Putamen (tissue), 1 donor: ENCODE data around the gene TNIP3.
"Not testable (repeated sequence)": the region's sequence is repeated elsewhere in the genome, so short reads cannot be mapped to it uniquely, and the experiment has no call there.

ENCODE experiments used
- DNase-seq: peaks from one replicate; pipeline ENCODE4 v3.0.0-alpha.2; 2016; ENCODE audit warnings: low spot score

The TNIP3 gene

DNA sequence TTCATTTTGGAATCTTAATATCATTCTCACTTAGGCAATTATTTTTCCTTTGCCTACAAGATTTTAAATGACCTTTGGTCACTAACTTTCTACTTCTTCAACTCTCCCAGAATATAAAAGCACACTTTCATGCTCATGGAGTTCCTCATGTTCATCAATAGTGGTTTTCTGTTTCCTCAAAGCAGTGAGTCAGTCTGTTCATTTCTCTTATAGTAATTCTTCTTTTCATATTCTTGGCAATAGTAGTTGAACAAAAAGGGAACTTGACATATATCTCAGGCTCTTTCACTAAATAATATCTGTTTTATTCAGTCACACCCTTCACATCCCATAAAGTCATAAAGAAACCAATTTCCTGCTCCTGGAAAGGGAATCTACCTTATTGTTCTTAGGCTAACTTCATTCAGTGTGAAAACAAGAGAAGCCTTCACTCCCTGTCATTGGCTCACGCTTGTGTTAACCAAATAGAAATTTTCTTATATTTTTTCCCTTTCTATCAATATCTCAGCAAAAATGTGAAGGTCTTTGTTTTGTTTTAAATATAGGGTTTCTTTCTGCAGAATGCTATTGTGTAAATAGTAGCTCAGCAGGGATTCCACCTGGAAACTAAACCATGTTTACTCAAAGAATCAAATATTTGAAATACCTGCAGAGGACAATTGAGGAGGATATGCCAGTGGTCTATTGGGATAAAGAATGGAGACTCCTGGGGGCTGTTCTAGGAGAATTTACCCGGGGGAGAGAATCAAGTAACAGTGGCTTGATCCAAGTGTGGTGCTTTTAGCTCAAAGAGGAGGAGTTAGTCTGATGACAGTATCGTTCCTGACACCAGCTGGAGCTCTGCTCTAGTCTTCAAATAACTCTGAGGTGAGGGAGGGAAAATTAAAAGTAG, 13.4 kb upstream of the TNIP3 start:
- no peak for DNase-seq

DNA sequence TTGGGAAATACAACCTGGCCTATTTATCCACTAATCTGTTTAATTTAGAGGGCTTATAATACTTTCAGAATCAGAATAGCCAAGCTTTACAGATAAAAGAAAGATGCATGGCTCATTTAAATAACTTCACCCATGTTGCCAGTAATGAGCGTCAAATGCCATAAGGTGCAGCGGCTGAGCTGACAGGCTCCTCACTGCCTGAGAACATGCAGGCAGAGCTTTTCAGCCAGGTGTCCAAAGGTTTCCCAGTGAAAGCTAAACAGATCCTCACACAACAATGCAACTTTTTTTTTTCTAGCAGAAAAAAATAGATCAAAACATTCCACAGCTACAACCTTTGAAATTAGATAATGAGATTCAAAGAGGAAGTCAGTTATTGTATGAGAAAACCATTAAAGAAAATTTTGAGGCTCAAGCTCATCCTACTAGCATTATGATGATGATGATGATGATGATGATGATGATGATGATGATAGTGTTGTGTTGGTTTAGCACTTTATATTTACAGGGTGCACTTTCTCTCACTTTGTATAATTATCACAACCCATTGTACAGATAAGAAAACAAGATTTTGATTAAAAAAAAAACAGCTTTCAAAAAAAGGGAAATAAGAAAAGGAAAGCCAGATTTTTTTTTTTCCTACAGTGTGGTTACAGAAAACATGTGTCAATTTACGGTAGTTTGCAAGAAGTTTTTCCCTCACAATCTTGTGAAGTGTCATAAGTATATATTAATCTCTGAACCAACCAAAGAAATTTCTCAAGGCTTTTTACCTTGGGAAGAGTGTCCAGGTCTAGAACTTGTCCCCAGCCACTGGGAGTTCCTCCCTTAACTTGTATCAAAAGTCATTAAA, 12.2 kb upstream of the TNIP3 start:
- DNase-seq, result no peak

DNA sequence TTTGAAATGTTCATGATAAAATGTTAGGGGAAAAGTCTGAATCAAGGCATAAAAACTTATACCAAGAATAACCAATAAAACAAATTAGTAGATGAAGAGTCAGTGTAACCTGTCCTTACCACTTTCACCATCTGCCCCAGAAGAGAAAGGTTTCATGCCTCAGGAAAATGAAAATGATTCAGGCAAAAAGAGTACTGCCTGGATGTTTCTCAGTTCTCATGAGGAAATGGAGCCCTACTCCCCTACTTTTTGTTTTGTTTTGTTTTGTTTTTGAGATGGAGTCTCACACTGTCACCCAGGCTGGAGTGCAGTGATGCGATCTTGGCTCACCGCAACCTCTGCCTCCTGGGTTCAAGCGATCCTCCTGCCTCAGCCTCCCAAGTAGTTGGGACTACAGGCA, 7.4 kb upstream of the TNIP3 start:
- not testable (repeated sequence) for DNase-seq

DNA sequence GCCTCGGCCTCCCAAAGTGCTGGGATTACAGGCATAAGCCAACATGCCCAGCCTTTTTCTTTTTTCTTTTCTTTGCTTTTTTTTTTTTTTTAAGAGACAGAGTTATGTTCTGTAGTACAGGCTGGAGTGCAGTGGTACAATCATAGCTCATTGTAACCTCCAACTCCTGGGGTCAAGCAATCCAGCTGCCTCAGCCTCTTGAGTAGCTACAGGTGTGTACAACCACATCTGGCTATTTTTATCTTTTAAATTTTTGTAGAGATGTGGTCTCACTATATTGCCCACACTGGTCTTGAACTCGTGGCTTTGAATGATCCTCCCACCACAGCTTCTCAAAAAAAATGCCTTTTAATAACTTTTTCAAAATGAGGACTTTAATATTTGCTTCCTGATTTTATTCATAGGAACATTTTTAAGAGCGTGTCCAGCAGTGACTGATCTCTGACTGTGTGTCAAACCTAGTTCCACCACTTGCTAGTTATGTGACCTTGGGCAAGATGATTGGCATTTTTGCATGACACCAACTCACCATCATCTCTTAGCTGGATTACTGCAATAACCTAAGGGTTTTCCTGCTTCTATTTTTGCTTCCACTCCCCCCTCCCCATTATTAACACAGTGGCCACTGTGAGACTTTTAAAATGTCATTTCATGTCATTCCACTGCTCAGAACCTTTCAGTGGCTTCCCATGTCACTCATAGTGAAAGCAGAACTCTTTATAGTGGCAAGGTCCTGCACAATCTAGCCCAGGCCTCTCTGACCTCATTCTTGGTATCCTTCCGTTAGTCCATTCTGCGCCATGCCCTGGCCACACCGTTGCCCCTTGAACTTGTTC, 4.5 kb upstream of the TNIP3 start:
- no peak for DNase-seq

DNA sequence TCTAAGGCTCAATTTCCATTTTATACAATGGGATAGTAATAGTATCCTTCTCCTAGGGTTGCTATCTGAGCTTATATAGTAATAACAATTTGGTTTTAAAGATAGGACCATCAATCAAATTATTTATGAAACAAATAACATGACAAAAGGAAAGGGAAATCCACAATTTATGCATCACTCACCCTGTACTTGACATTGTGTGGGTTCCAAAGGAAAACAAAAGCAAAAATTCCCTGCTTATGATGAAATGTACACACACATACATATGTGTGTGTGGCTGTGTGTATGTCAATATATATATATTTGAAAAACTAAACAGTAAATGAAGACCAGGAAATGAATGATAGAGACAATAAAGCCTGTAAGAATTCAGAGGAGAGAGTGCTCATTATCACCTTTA, 2.9 kb upstream of the TNIP3 start:
- DNase-seq, result no peak

DNA sequence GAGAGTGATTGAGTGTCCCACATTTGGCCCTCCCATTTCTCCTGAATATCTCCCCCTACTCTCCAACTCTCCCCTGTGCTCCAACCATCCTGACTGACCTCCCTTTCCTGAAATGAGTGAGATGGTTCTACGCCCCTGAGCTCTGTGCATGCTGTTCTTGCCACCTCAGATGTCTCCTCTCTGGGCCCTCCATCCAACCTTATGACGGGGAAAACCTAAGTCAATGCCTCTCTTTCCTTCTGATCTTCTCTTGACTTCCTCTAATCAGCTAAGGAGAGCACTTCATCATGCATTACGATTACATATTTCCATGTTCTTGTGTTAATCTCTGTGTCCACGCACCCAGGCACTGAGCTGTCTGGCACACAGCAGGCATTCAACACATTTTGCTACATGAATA, 1.1 kb upstream of the TNIP3 start:
- no peak for DNase-seq

DNA sequence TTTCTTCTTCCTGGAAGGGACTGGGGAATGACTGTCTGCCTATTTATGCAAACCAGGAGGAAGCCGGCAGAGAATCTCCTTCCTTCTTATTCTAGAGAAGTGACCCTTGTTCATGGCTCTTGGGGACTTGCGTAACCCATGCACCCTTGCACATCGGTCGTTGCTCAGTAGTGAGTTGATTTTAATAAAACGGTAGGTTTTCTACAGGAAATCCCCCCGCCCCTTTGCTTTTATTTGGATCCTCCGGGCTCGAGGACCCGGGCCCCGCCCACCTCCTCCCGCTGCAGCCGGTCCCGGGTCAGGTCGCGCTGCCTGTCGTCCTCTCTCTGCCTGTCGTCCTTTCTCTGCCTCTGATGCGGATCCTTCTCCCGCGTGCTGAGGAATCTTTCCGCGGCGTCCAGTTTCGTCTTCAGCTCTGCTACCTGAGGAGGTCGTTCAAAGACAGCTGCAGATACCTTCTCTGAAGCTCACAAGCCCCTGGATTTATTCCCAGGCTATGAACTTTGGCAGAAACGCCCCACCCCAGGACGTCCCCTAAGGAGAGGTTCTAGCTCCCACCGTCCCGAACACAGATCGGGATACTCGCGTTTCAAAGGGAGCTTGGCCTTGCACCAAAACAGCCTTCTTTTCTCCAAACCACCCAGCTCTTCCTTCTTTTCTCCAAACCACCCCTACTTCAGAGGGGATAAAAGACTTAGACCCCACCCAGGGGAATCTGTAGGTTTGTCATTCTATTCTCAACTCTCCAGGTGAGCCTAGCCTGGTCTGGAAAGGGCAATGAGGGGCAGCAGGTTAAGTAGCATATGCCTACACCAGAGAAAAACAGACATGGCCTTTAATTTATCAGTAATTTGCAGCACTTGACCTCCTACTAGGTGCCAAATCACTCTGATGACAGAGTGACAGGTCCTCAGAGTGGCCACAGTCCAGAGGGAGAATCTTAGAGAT, 7.0 kb downstream of the TNIP3 start:
- DNase-seq, result no peak

DNA sequence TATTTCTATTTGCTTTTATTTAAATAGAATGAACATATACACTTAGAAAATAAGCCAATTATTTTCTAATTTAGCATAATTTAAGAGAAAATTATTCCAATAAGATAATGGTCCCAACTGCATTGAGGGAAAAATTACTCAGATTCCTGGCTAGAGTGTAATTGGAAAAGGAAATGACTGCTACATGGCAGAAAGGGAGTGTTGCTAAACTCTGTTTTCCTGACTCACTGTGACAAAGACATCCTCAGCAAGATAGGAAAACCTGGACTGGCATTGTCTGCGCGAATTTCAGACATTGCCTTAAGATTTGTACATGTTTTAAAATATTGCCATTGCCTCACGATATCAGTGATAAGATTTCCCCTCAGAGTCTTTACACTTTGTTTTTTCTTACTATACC, 8.2 kb downstream of the TNIP3 start:
- DNase-seq, result no peak

DNA sequence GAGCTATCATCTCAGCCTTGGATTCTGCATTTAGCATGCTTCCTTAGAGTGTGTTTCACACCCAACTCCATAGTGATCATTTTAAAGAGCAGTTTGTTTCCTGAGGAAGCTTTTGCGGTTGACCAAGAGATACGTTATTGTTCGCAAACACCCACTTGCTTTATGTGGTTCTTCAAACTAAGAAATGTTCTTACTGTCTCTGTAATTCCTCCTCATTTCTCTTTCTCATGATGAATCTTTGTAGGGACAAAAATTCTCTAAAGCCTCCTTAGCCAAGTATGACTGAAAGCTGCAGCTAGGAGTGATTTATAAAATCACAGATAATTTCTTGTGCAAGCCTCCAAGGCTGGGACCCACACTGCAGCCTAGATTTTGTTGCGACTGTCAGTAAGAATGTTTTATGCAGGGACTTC, 10.0 kb downstream of the TNIP3 start:
- DNase-seq, result no peak

DNA sequence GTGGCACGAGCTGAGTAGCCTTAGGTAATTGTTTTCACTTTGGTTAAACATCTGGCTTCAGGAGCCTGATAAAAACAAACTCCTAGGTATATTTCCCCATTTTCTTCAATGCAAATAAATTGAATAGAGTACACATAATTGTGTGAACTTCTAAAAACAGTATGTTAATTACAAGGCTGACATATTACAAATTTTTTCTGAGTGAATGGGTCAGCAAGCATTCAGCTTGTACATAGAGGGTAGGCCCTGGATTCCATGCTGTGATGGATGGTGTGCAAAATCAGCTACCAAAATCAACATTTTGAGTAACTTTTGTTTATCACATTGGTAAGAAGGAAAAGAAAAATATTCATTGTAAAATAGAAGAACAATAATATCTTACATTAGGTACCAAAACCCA, 12.2 kb downstream of the TNIP3 start:
- DNase-seq, result no peak

DNA sequence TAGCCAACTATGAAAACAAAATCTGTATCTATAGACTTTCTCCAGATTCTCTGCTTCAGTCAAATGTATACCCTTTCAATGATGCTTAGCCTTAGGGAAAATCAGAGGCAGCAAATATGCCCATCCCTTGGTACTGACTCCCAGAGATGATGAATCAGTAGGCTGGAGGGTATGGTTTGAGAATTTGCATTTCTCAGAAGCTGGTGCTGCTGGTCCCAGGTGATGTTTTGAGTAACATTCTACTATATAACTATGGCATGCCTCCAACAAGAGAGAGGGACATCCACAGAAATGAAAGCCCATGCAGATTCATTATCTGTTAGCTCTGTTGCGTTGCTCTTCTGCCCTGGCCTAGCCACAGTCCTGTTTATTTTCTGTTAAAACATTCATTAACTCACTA, 13.6 kb downstream of the TNIP3 start:
- DNase-seq, result no peak

DNA sequence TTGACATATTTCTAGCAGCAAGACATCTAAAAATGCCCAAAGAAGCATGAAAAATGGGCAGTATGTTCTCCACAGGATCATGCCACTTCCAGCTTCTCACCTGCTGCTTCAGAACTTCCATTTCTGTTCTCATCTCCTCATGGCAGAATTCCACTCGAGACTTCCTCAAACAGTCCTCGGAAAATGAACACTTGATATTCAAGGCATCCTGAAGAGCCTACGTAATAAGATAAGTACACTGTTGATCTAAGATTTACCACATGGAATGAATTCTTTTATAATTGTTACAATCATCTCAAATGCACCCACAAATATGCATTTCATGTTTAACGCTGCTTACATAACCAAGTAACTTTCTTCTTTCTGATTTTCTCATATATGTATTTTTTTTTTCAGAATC, 14.1 kb downstream of the TNIP3 start:
- no peak for DNase-seq

DNA sequence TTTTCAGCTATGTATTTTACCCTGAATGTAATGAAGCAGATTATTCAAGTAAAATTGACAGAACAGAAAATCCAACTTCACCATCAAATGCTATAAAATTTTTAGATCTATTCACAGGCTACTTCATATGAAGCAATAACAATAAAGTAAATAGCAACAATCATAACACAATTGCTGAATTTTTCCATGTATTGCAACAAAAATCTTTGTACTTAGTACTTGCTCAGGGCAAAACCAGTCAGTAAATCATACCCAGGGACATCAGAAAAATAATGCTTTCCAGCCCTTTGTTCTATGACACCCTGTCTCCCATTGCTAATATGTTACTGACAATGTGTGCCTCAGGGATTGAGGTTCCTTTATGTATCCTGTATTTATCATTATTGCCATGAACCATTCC, 15.5 kb downstream of the TNIP3 start:
- DNase-seq, result no peak

DNA sequence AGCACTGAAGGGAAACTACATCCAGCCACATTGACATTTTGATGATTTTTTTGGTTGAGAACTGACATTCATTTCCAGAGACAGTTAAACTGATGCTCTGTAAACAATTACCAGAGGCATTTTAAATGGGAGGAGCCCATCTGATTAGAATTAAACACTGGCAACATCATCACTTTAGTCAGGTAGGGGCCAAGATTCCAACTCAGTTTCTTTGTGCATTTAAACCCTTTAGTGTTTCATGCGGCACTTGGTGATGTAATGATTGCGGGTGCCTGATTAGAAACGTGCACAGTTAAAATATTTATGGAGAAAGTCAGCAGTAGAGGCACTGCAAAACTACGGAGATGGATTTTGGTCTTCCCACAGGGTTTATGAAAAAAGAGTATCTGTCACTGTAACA, 16.1 kb downstream of the TNIP3 start:
- DNase-seq, result no peak

DNA sequence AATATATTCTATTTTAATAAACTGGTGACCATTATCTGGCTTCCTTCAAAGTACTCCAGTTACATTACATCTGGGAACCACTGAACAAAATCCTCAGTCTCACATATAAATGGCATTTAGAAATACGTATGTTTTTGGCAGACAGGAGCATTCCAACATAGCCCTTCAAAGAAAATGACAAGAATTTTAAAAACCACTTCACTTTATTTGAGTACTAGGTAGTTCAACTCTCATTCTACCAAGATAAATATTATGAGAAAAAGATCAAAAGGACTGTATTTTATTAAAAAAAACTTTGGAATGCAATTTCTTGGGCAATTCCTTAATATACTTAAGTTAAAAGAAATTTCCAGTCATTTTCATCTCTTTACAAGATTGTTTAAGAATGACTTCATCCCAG, 17.6 kb downstream of the TNIP3 start:
- DNase-seq, result no peak

DNA sequence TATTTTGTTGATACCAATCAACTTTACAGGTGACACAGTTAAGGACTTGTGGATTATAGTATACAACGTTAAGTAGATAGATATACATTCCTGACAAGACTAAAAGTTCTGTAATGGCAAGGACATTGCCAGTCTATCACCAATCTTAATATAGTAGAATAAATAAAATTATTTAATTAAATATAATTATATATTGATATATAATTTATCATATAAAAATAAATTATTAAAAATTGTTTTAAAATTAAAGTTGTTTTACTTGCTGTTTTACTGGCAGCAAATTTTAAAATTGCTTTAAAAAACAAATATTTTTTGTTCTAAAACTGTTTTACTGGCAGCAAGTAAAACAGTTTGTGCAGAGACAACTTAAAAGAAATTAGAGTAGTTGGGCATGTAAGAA, 18.7 kb downstream of the TNIP3 start:
- DNase-seq, result no peak

DNA sequence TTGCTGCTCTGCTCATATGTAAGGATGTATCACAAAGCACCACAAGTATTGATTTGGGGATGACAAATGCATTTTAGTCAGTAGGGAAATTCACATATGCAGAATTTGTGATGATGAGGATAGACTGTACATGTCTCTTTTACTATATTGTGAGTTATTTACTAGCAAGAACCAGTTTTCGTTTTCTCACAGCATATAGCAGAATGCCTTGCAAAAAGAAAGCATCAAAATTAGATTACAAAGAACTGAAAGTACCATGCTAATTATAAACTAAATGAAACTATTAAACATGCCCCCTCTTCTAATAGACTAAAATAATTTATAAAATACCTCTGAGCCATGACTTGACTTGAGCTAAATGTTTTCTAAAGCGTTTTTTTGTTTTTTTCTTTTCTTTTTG, 20.1 kb downstream of the TNIP3 start:
- no peak for DNase-seq

DNA sequence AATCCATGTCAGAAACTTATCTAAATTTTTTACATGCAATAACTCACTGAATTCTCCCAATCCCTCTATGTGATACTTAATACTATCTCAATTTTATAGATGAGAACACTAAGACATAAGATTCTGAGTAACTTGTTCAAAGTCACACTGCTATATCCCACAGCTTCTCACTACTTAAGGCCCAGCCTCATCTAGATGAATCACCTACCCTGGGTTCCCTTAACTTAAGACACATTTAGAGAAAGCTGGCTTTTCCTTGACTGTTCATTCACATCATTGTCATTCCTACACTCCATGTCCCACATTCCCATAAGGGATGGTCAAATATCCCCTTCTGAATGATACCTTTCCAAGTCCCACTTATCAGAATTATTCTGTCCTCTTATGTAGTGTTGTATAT, 21.0 kb downstream of the TNIP3 start:
- DNase-seq, result no peak

DNA sequence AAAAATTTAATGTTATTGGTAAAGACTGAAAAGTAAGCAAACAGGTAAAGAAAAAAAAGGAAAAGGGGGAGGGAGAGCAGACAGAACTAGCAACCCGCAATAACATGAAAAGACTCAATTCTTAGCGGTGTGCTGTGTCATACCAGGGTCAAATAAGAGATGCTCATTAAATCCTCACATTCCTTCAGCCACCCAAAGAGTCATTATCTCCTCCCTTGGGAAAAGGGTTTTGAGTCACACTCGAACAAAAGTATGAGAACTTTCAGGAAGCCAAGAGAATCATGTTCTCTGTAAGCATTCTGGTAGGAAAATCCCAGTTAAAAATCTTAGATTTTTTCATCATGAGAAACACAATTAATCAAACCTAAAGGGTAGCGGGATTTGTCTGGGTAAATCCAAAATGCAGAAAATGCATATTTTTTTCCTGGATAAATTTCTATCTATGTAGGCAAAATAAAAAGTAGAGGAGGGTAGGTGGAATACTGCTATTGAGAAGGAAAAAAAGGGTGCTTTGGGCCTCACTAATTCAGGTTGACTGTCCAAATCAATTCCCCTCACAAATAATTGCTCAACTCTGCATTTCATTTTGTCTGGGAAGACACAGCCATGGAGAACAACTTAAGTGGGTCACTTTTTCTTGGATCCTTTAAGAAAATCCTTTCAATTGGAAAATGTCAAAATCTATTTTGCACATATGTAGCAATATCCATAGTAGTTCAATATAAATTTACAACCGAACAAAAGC, 23.2 kb downstream of the TNIP3 start:
- no peak for DNase-seq

DNA sequence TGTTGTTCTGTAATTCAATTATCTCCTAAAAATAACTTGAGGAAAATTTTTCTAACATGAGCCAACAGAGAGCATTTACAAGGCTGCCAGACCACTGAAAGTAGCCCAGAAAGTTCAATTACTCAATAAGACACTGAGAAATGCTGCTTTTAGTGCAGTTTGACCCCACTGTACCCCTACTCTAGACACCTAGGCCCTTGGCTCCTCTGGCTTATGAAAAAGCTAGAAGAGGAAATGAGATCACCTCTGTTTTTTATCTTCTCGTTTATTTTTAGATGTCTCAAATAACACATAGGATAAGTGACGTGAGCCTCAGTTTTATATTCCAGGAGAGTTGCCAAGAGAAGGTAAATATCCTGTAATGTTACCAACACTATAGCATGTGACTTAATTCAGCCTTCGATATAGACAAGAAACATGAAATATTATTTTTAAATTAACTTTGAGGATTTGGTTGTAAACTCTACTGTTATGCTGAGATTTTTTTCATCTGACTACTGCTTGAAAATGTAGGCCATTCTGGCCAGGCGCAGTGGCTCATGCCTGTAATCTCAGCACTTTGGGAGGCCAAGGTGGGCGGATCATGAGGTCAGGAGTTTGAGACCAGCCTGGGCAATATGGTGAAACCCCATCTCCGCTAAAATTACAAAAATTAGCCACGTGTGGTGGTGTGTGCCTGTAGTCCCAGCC, 24.4 kb downstream of the TNIP3 start:
- DNase-seq, result no peak
